ENCODE results near the gene FIGNL2.
A peak's percentile ranks its signal among the peaks of the same experiment; 100 is the strongest.
"Not testable (repeated sequence)": the region's sequence is repeated elsewhere in the genome, so short reads cannot be mapped to it uniquely, and the experiment has no call there.

The FIGNL2 gene

GRCh38 chr12:51814311-51815088, 34.0 kb downstream of the FIGNL2 start:
- DNase-seq, result peak; percentile 50 to 70

DNA sequence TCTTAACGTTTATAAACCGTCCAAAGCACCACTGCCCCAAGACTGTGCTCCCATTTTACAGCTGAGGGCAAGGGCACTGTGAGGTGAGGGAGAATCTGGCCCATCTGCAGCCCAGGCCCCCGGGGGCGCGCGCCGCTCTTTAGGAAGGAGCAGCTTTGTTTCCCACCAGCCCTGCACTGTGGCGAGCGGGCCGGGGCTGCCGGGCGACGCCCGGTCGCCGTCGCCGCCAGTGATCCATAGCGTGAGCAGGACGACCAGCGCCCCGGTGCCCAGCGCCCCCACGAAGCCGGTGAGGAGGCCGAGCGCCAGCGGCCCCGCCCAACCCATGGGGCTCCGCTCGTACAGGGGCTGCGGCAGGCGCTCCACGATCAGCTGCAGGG, 34.6 kb downstream of the FIGNL2 start:
- DNase-seq, result no peak

- DNase-seq, result no peak
Observed at GRCh38 chr12:51812871-51813270, 35.6 kb downstream of the FIGNL2 start.

DNA sequence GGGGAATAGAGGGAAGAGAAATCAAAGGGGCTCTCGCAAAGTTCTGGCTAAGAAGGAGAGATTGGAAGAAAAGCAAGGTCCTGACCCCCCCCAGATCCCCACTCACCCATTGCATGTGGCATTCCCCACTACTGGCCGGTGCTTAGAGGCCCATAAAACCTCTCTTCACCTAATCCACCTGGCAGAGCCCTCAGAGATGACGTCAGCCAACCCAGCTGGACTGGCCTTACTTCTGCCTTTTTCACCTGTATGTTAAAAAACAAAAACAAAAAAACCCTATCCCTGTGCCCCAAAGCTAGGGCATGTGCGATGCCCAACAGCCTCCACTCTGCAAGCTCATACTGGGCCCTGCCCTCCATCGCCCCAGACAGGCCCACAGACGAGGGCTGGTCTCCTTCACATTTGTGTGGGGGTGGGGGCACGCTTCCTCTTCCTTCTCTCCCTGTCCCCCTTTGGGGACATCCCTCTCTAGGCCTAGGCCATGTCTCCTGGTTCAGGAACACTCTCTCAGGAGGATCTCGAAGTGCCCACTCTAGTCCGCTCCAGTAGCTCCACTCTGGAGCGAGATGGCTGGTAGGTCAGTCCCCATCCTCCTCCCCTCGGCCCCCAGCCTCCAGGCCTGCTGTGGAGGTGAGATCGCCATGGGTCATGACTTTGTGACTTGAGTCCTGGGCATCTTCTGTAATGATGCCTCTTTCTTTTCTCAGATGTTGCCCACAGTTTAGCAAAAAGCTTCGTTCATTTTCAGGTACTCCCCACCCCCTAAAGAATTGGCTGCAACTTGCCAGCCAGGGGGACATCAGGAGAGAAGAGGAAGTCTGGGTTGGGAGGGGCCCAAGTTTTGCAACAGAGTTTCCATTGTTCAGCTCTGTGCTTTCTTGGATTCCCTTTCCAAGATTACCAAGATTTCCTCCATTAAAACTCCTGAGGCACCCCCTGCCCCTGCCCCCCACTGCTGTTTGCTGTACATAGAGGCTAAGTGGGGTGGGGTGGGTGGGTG, 37.0 kb downstream of the FIGNL2 start:
- no peak for DNase-seq

DNA sequence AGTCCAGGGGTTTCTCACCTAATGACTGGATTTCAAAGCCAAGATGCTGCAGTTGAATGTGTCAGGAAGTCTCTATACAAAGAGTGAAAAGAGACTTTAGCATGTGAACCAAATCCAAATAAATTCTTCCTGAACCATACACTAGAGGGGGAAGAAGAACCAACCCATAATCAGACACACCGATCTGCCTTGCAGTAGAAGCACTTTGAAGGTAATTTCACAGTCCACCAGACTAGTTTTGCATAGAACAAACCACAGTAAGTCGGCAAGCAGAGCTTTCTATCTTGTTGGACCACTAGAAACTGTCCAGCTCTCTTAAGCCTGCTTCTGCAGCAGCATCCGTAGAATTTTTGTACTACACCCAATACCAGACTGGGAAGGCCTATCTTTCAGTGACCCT, 39.3 kb downstream of the FIGNL2 start:
- no peak for DNase-seq

GRCh38 chr12:51806896-51807295, 41.6 kb downstream of the FIGNL2 start:
- no peak for DNase-seq

DNA sequence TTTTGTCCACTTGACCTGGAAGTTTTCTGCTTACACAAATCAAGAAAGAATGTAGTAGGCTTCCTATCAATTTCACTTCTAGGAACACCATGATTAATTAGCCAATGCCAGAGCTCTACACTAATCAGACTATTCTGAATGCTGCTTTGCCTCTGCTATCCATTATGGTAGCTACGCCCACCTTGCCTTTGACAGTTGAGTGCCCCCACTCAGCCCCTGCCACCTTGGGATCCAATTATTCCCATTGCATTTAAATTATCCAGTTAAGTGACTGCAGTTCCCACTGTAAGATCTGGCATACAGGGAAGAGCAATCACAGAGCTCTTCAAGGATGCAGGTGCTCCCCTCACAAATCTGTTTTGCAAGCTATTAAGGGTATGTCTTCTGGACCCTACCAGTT, 47.5 kb downstream of the FIGNL2 start:
- DNase-seq, result no peak

- no peak for DNase-seq
Observed at GRCh38 chr12:51798501-51798900, 50.0 kb downstream of the FIGNL2 start.

DNA sequence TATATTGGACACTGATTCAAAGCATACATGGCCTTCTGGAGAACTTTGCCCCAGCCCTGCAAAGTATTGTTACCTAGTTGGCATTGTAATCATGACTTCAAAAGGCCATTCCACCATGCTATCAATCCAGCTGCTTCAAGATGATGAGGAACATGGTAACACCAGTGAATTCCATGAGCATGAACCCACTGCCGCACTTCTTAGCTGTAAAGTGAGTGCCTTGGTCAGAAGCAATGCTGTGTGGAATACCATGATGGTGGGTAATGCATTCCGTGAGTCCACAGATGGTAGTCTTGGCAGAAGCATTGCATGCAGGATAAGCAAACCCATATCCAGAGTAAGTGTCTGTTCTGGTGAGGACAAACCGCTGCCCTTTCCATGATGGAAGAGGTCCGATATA, 50.5 kb downstream of the FIGNL2 start:
- DNase-seq, result not testable (repeated sequence)

- DNase-seq, result no peak
Observed at GRCh38 chr12:51797301-51797700, 51.2 kb downstream of the FIGNL2 start.

GRCh38 chr12:51793201-51793600, 55.3 kb downstream of the FIGNL2 start:
- DNase-seq, result no peak

- DNase-seq, result no peak
Observed at GRCh38 chr12:51792417-51792816, 56.1 kb downstream of the FIGNL2 start.

DNA sequence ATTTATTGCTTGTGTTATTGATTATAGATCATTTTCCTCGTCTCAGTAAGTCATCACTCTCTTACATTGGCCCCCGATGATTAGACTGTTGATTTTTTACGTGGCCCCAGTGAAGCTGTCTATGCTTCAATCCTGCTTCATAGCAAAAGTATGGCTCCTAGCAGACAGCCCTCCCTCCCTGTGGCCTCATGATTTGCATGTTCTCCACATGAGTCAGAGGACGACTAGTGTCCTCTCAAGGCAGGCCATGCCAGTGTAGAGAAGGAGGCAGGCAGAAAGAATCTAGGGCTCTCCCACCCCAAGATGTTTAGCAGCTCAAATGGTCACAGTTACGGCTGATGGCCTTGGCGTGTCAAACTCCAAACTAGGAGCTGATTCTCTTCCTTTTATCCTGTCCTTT, 59.6 kb downstream of the FIGNL2 start:
- no peak for DNase-seq

GRCh38 chr12:51785906-51786305, 62.6 kb downstream of the FIGNL2 start:
- DNase-seq, result no peak

DNA sequence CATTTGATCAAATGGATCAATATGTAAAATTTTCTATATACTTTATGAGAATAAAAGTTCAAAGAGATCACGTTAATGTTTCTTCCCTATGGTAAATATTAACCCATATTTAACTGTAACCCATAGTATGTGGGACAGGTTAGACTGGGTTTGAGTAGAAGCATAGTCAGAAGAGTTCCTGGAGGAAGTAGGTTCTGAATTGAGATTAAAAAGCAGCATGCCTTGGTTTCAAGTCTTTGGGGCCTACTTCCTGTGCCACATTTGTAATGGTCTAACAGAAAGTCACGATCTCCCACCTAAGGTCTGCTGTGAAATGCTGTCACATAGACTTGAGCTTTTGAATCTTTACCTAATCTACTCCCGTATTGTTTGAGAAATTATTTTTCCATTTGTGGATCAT, 63.8 kb downstream of the FIGNL2 start:
- DNase-seq, result no peak

DNA sequence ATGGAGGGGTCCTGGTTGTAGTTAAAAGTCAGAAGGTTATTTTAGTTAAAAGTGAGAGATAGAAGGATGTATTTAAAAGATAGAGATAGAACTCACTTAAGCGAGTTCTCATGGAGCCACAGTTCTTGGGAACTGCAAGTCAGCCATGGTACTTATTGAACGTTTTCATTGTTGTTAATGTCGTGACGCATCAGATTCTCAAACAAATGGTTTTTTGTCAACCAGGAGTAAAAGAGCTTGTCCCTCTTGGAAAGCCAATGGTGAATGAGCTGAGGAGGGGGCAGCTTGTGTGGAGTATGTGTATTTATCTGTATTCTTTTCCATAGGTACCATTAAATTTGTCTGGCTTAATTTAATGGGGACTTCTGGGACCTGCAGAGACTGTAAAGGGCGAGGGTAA, 68.6 kb downstream of the FIGNL2 start:
- no peak for DNase-seq

- DNase-seq, result no peak
Observed at GRCh38 chr12:51777973-51778372, 70.5 kb downstream of the FIGNL2 start.

GRCh38 chr12:51777457-51777856, 71.1 kb downstream of the FIGNL2 start:
- no peak for DNase-seq

DNA sequence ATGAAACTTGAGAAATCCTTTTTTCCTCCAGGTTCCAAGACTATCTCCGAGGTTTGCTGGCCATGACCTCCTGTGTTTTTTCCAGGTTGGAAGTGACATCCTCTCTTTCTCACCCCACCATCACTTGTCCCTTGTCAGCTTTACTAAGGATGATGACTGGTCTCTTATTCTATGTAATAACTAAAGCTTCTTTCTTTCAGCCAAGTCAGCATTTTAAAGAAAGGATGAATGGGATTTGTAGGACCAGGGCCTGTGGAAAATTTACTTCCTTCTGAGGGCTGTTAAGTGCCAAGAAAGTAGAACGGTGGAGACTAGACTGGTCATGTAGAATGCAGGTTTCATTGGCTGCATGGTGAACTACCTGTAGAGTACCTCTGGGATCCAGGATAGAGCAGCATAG, 73.6 kb downstream of the FIGNL2 start:
- no peak for DNase-seq

DNA sequence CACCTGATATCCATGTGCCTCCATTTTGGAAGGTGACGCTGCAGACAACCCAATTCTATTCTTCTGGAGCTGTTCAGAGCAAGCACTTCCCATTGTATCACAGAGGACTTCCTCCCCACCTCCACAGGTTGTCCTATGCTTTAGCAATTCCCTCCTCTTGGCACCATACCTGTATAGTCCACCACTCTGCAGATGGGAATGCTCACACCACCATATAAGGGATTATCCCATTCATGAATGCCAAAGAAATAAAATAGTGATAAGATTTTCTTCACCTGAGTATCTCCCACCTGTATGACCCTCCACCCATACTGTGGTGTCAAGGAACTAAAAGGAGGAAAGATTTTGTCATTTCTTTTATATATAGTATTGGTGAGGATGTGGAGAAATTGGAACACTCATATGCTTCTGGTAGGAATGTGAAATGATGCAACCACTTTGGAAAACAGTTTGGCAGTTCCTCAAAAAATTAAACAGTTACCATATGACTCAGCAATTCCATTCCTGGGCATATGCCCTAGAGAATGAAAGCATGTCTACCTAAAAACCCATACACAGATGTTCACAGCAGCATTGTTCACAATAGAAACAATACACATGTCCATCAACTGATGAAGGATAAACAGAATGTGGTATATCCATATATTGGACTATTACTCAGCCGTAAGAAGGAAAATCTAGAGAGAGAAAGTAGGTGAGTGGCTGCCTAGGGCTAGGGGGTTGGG, 75.2 kb downstream of the FIGNL2 start:
- DNase-seq, result no peak

- DNase-seq, result no peak
Observed at GRCh38 chr12:51771008-51771407, 77.5 kb downstream of the FIGNL2 start.
